GM12878 (cell line): ENCODE data around the gene KIF24. TPM values are rescaled to one million over a fixed set of nuclear protein-coding genes. Genes with fewer than 3 reads are reported as not detected.
A peak's percentile ranks its signal among the peaks of the same experiment; 100 is the strongest.

Experiments used
- ASH2L ChIP-seq: fragments of 300-600, 200-600 bp; sonication (generic); IDR thresholded peaks from 2 replicates; pipeline ENCODE4 v1.6.1; 2017; ENCODE audit warnings: low read depth, mild to moderate bottlenecking, borderline replicate concordance
- EGR1 ChIP-seq, 2 experiments: IDR thresholded peaks; 1 replicate in 1 of 2; 2 replicates in 1 of 2; pipeline ENCODE4 v1.6.1; 2011 to 2012; ENCODE audit warnings: low read depth in 2 of 2, low read length in 2 of 2, borderline replicate concordance in 1 of 2, mild to moderate bottlenecking in 1 of 2, moderate library complexity in 1 of 2
- KDM1A ChIP-seq: fragments of 200-600 bp; sonication (generic); IDR thresholded peaks from 2 replicates; pipeline ENCODE4 v1.6.1; 2016; ENCODE audit warnings: borderline replicate concordance
- MEF2B ChIP-seq: fragments of 450-650 bp; IDR thresholded peaks from 2 replicates; pipeline ENCODE4 v1.6.1; 2018; ENCODE audit warnings: mild to moderate bottlenecking, moderate library complexity; ENCODE audit not compliant: partially characterized antibody, poor library complexity, severe bottlenecking
- MYC ChIP-seq: IDR thresholded peaks from 2 replicates; pipeline ENCODE4 v1.6.1; 2011; ENCODE audit warnings: mild to moderate bottlenecking, low read length, moderate library complexity, inconsistent platforms; ENCODE audit not compliant: insufficient read depth, insufficient replicate concordance, insufficient read length, severe bottlenecking
- NBN ChIP-seq: fragments of 450-650 bp; IDR thresholded peaks from 2 replicates; pipeline ENCODE4 v1.6.1; 2016
- NFIC ChIP-seq: IDR thresholded peaks from 2 replicates; pipeline ENCODE4 v1.6.1; 2012; ENCODE audit warnings: low read depth, mild to moderate bottlenecking, inconsistent platforms, low read length, moderate library complexity
- NFXL1 ChIP-seq: fragments of 450-650 bp; IDR thresholded peaks from 2 replicates; pipeline ENCODE4 v1.6.1; 2017; ENCODE audit warnings: antibody characterized with exemption, mild to moderate bottlenecking, borderline replicate concordance
- NKRF ChIP-seq: fragments of 450-650 bp; conservative IDR thresholded peaks from 2 replicates; pipeline ENCODE4 v1.6.1; 2017; ENCODE audit warnings: mild to moderate bottlenecking, moderate library complexity
- PML ChIP-seq: IDR thresholded peaks from 2 replicates; pipeline ENCODE4 v1.6.1; 2012; ENCODE audit warnings: low read length, inconsistent platforms
- RBBP5 ChIP-seq: fragments of 200-600 bp; sonication (generic); conservative IDR thresholded peaks from 2 replicates; pipeline ENCODE4 v1.6.1; 2016
- RFX5 ChIP-seq: IDR thresholded peaks from 2 replicates; pipeline ENCODE4 v1.6.1; 2011; ENCODE audit warnings: low read depth, low read length, improper control_type of control experiment
- SKIL ChIP-seq: fragments of 450-650 bp; IDR thresholded peaks from 2 replicates; pipeline ENCODE4 v1.6.1; 2017; ENCODE audit warnings: mild to moderate bottlenecking, low read depth, inconsistent platforms; ENCODE audit not compliant: poor library complexity, severe bottlenecking
- SMARCA5 ChIP-seq: fragments of 450-650 bp; IDR thresholded peaks from 2 replicates; pipeline ENCODE4 v1.6.1; 2017; ENCODE audit warnings: mild to moderate bottlenecking
- SUPT20H ChIP-seq: IDR thresholded peaks from 2 replicates; pipeline ENCODE4 v1.6.1; 2011; ENCODE audit warnings: low read depth, mild to moderate bottlenecking, low read length, moderate library complexity, borderline replicate concordance; ENCODE audit not compliant: control insufficient read depth
- ZBTB11 ChIP-seq: fragments of 450-650 bp; formaldehyde crosslinking; IDR thresholded peaks from 2 replicates; pipeline ENCODE4 v1.5.0; 2022; ENCODE audit warnings: mild to moderate bottlenecking, missing genetic modification characterization
- polyA plus RNA-seq, 11 experiments: library from polyadenylated mRNA; depleted of rRNA in 4 of 11; unstranded in 6 of 11; stranded (reverse) in 5 of 11; fragments of >200 nt; fragmentation: Nextera tagmentation in 4 of 11; fragmentation: Illumina TruSeq in 1 of 11; extraction: Ambion mirVana in 4 of 11; extraction: Trizol in 1 of 11; gene quantifications; 1 replicate in 1 of 11; 2 replicates in 10 of 11; pipeline versions ENCODE4 v1.2.1 to v1.2.3, GENCODE V29; 2011 to 2016; ENCODE audit warnings: inconsistent platforms in 2 of 11, missing spikeins in 2 of 11, low read depth in 1 of 11
- total RNA-seq, 4 experiments: library from RNA; depleted of rRNA in 3 of 4; stranded (reverse); fragments of >200 nt in 3 of 4; fragmentation: Illumina TruSeq in 1 of 4; extraction: Trizol in 1 of 4; gene quantifications; 2 replicates each; pipeline versions ENCODE4 v1.2.1 to v1.2.3, GENCODE V29; 2013 to 2021
- TF ChIP-seq, protein P1 (sequence below): IDR thresholded peaks from 2 replicates; pipeline ENCODE4 v1.6.1; 2012; ENCODE audit warnings: improper control_type of control experiment, low read depth, low read length; ENCODE audit not compliant: insufficient replicate concordance

The KIF24 gene
- total and polyA plus RNA-seq, 10 of the 15 experiments (the other 5 are each of a cell fraction or from before 2014, with no cell fraction given): 0.58 to 6.7 (median 5.3) TPM

DNA sequence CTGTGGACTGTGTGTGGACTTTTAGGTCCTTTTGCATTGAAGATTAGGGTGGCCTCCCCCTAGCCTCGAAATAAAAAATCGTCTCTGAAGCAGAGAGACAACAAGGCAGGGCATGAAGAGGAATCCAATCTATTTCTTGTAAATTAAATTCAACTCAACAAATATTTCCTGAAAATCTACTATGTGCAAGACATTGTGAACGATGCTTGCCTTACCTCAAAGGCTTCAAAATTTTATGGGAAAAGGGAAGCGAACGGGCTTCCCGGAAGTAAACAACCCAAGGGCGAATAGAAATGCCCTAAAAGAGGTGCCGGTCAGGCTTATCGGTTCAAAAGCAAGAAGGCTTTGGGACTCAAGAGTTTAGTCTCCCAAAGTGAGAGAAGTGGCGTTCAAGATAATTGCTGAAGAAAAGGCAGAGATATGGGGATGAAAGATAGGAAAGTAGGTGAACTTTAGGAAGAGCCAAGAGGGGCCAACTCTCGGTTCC lies 525 bp downstream of the KIF24 start (continued):
- TF ChIP-seq EGR1 (IDR thresholded peaks at IDR 0.05; ENCODE audit: borderline replicate concordance in 1 of 2, low read depth in 2 of 2, low read length in 2 of 2) (no peak), MEF2B (no peak), KDM1A (no peak), ASH2L (no peak), NFXL1 (no peak), SUPT20H (no peak), PML (no peak), ZBTB11 (no peak), MYC (no peak), NFIC (no peak; the same call in 1 of the 2 replicates), RFX5 (no peak), SKIL (no peak), NBN (no peak), NKRF (no peak), RBBP5 (no peak), SMARCA5 (0 out of 2 replicates have a peak, but pooled peaks have one; percentile 41)
- TF ChIP-seq, protein P1, sequence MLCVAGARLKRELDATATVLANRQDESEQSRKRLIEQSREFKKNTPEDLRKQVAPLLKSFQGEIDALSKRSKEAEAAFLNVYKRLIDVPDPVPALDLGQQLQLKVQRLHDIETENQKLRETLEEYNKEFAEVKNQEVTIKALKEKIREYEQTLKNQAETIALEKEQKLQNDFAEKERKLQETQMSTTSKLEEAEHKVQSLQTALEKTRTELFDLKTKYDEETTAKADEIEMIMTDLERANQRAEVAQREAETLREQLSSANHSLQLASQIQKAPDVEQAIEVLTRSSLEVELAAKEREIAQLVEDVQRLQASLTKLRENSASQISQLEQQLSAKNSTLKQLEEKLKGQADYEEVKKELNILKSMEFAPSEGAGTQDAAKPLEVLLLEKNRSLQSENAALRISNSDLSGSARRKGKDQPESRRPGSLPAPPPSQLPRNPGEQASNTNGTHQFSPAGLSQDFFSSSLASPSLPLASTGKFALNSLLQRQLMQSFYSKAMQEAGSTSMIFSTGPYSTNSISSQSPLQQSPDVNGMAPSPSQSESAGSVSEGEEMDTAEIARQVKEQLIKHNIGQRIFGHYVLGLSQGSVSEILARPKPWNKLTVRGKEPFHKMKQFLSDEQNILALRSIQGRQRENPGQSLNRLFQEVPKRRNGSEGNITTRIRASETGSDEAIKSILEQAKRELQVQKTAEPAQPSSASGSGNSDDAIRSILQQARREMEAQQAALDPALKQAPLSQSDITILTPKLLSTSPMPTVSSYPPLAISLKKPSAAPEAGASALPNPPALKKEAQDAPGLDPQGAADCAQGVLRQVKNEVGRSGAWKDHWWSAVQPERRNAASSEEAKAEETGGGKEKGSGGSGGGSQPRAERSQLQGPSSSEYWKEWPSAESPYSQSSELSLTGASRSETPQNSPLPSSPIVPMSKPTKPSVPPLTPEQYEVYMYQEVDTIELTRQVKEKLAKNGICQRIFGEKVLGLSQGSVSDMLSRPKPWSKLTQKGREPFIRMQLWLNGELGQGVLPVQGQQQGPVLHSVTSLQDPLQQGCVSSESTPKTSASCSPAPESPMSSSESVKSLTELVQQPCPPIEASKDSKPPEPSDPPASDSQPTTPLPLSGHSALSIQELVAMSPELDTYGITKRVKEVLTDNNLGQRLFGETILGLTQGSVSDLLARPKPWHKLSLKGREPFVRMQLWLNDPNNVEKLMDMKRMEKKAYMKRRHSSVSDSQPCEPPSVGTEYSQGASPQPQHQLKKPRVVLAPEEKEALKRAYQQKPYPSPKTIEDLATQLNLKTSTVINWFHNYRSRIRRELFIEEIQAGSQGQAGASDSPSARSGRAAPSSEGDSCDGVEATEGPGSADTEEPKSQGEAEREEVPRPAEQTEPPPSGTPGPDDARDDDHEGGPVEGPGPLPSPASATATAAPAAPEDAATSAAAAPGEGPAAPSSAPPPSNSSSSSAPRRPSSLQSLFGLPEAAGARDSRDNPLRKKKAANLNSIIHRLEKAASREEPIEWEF: no peak
